Measurements from ENCODE around the gene ARSG. TPM values are rescaled to one million over a fixed set of nuclear protein-coding genes. Genes with fewer than 3 reads are reported as not detected.
"Not testable (repeated sequence)": the region's sequence is repeated elsewhere in the genome, so short reads cannot be mapped to it uniquely, and the experiment has no call there.

Gene ARSG
- total RNA-seq, 1 donor, result 1.1 TPM

DNA sequence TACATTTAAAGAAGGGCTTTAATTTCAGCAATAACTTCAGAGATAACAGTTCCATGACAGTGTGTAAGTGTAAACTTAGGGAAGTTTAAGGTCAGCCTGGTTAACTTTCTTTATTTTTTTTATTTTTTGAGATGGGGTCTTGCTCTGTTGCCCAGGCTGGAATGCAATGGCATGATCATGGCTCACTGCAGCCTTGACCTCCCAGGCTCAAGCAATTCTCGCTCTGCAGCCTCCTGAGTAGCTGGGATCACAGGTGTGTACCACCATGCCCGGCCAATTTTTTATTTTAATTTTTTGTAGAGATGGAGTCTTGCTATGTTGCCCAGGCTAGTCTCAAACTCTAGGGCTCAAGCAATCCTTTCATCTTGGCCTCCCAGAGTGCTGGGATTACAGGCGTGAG, 15.0 kb upstream of the ARSG start:
- not testable (repeated sequence) for DNase-seq (ENCODE audit: low read depth in 2 of 3, low spot score in 2 of 3)

DNA sequence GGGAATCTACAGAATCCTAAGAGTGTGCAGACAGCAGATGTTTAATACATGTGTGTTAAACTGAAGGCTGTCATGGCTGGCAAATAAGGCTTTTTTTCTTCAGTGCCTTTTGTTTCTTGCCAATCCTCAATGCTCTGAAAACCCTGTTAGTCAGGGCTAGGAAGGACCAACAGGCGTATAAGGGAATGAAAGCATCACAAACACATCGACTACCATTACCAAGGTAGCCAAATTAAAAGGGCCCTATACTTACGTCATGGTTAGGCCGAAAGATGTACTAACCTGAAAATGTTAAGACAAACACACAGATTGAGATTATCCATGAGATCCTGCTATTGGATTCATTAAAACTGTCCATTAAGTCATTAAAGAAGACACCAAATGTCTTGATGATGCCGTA, 13.5 kb upstream of the ARSG start:
- DNase-seq (ENCODE audit: low read depth in 2 of 3, low spot score in 2 of 3), result no peak

DNA sequence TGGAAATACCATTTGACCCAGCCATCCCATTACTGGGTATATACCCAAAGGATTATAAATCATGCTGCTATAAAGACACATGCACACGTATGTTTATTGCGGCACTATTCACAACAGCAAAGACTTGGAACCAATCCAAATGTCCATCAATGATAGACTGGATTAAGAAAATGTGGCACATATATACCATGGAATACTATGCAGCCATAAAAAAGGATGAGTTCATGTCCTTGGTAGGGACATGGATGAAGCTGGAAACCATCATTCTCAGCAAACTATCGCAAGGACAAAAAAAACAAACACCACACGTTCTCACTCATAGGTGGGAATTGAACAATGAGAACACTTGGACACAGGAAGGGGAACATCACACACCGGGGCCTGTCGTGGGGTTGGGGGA, 9.3 kb upstream of the ARSG start:
- not testable (repeated sequence) for DNase-seq (ENCODE audit: low read depth in 2 of 3, low spot score in 2 of 3)

DNA sequence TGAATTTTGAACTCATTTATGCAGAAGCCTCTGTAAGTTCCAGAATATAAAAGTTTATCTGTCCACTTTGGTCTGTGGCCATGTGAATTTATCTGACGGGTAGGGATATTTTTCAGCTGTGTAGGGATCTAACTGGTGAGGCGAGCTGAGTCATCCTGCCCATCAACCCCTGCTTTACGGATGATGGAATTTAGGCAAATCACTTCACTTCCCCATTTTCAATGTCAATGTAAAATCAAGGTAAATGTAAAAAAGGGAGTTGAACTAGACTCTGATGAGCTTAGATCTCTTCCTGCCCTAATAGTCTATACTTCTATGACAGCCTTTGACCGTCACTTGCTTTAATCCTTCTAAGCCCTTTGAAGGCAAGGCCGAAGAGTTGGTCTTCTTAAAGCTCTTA, 2.9 kb upstream of the ARSG start:
- DNase-seq (ENCODE audit: low read depth in 2 of 3, low spot score in 2 of 3), result peak in 2 of 3 donors; percentile 67 to 74

DNA sequence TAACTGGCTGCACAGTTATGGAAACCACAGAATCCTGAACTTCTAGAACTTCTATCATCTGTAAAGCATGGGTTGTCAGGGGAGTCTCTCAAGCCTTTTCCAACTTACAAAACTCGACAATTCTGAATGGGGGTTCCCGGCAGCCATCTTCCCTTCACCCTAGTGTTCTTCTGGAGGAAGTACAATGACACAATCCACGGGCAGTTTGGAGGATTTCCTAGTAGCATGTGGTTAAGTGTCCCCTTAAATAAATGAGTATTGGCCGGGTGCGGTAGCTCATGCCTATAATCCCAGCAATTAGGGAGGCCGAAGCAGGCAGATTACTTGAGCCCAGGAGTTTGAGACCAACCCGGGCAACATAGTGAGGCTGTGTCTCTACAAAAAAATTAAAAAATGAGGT, 2.5 kb upstream of the ARSG start:
- peak in 2 of 3 donors; percentile 45 to 61 for DNase-seq (ENCODE audit: low read depth in 2 of 3, low spot score in 2 of 3)

DNA sequence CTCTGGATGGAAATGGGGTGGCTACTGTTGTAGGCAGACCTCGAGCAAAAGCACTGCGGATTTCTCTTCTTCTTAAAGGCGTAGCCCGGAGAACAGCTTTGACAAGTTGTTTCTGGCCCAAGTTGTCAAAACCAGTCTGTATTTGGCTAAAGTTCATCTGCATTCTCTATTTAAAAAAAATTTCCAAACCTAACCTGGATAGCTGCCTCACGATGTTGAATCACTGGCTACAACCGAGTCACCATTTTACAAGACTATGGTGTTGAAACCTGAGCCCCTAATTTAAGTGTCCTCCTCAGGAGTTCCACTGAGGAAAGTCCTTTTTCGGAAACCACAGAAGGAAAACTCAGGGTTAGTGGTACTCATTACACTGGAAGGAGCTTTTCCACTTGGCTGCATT, 1.8 kb upstream of the ARSG start:
- no peak for DNase-seq (ENCODE audit: low read depth in 2 of 3, low spot score in 2 of 3)

DNA sequence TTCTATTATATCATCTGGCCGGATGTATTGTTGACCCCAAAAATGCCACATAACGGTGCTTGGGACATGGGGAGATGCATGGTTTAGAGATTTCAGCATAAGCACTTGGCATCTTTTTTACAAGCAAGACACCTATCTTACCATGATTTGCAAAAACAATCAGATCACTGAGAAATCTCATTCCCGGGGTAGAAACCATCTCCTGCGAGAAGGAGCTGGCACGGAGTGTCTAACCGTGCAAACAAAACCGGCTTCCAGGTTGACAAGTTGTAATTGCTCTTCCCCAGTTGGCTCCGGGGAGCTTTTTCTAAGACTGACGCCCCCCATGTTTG, 1.4 kb upstream of the ARSG start:
- peak in 1 of 3 donors; percentile 13 for DNase-seq (ENCODE audit: low read depth in 2 of 3, low spot score in 2 of 3)

DNA sequence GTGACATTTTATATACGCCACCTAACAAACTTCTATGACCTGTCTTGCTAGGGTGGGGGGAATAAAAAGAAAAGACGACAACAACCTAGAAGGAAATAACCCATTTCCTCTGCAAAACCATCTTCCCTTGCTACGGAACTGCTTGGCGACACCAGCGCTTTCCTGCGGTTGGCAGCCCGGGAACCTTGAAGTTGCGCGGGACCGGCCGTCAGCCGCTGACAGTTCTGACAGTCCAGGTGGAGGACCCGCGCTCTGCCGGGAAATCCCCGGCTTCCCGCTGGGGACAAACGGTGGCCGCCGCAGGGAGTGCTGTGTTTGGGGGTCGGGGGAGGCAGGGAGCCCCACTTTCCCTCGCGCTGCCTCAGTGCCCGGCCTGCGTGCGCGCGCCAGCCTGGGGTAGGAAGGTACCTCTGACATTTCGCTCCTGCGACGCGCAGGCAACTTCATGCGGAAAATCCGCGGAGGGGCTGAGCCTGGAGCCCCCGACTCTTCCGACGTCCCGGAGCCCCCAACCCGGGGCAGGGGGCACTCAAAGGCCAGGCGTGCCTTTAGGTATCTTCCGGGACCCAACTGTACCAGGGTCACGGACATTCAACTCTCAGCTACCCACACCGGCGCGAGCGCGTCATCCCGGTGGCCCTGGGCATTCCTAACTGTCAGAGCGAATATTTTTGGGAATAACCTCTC, 884 bp upstream of the ARSG start:
- DNase-seq (ENCODE audit: low read depth in 2 of 3, low spot score in 2 of 3), result peak; percentile 28 to 46 (median 43)

DNA sequence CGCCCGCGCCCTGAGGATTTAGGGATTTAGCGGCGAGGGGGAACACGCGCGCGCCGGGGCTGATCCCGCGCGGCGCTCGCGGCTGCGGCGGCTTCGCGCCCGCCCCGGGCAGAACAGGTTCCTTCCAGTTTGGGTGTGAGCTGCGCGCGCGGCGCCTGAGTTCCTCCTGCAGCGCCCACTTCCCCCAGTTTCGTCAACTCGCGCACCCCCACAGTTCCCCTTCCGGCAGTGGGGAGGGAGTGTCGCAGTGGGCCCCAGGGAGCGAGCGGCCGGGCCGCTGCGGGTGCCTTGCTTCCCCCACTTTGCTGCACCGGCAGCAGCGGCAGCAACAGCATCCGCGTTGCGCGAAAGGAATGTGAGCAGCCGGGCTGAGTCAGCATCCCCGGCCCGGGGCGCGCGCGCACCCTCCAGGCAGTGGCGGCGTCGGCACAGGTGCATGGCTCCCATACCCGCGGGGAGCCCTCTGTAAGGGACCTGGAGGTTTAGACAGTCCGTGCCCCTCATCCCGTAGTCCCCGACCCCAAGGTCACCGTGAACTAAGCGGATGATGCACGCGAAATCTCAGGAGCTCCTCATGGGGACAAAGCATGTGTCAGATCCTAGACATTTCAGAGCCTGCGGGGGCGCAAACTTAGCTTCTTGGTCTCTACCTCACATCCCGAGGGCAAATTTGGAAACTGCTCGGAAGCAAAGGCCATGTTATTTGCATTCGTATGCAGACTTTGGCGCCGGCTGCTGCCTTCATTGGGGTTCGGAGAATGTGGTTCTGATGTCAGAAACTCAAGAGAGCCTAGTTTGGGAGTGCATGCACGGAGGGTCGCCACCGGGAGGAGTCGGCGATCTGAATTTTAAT, 767 bp downstream of the ARSG start:
- DNase-seq (ENCODE audit: low read depth in 2 of 3, low spot score in 2 of 3), result peak; percentile 88 to 93 (median 92)

DNA sequence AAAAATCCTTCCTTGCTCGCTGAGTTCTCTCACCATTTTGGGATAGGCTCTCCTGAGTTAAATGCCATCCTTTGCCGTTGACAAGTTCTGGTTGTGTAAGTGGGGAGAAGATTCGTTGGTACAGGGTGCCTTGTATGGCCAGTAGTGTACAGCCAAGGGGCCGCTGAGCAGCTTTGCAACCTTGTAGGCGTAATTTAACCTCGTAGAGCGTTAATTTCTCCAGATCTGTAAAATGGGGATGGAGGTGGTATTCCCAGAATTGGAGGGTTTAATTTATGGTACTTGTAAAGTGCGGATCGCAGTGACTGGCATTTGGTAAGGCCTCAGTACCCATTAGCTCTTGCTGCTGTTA, 1.4 kb downstream of the ARSG start:
- DNase-seq (ENCODE audit: low read depth in 2 of 3, low spot score in 2 of 3), result no peak

DNA sequence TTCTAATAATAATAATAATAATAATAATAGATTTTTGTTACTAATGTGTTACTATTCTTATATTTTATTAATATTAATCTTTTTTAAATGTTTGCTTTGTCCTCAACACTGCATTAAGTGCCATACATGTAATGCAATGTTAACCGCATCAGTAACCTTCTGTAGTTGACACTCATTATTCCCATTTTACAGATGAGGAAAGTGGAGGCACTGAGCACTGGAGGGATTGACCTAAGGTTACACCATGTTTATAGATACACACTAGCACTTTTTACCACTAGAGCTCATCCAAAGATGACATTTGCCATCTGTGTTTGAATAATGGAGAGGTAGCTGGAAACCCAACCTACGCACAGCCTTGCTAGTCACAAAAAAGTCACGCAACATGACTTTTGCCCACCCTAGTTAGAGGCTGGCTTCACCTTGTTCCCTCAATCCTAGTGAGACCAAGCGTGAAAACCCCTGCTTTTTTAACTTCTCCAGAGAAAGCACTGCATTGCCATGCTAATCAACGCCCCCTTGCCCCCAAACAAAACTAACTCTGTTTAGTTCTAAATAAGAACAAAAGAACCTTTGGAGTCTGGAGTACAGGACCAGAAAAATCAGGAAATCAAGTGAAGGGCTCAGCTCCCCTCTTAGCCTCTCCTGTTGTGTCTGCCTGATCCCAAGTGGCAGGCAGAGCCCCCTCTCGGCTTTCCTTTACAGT, 2.3 kb downstream of the ARSG start:
- no peak for DNase-seq (ENCODE audit: low read depth in 2 of 3, low spot score in 2 of 3)

DNA sequence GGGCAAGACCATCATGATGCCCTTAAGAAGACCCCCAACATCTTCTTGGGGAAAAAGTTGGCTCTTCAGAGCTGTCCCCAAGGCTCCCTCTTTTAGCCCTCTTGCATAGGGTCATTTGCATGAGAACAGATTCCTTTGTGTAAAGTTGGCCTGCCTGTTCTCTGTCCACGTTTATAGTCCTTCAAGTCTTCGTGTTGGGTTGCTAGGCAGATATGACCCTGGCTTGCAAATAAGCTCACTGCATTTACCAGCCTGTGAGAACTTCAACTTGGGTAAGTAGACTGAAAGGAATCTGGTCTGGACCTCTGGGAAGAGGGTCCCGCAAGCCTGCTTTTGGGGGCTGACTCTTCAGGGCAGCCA, 2.9 kb downstream of the ARSG start:
- DNase-seq (ENCODE audit: low read depth in 2 of 3, low spot score in 2 of 3), result no peak

DNA sequence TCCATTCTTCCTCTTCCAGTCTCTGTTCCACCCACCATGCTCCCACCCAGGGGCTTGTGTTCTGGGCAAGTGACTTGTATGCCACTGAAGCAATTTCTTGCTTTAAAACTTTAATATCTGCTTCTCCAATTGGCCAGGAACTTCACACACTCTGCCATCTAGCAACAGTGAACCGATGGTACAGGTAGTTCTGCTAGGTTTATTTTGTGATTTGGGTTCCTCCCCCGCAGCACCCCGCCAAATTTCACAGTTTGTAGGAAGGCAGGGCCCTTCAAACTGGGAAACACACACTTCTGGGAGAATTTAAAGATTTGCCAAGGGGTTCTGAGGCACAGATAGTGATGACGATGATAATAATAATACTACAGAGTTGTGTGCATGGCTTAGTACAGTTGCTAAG, 3.3 kb downstream of the ARSG start:
- no peak for DNase-seq (ENCODE audit: low read depth in 2 of 3, low spot score in 2 of 3)

DNA sequence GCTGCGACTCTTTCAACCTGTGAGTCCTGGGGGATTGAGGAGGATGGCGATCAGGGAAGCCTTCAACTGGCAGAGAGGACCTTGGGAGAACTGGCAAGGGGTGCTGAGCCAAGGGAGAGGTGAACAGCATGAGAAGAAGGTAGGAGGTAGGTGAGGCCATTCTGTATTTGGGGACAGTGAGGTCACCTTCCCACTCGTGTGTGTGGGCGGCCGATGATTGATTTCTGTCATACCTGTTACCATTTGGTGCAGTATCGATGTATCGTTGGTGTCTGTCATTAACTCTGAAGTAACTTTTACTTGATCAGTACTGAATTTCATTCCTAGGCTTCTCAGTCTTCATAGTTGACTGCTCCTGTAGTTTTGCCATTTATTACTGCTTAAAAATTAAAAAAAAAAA, 3.8 kb downstream of the ARSG start:
- no peak for DNase-seq (ENCODE audit: low read depth in 2 of 3, low spot score in 2 of 3)

DNA sequence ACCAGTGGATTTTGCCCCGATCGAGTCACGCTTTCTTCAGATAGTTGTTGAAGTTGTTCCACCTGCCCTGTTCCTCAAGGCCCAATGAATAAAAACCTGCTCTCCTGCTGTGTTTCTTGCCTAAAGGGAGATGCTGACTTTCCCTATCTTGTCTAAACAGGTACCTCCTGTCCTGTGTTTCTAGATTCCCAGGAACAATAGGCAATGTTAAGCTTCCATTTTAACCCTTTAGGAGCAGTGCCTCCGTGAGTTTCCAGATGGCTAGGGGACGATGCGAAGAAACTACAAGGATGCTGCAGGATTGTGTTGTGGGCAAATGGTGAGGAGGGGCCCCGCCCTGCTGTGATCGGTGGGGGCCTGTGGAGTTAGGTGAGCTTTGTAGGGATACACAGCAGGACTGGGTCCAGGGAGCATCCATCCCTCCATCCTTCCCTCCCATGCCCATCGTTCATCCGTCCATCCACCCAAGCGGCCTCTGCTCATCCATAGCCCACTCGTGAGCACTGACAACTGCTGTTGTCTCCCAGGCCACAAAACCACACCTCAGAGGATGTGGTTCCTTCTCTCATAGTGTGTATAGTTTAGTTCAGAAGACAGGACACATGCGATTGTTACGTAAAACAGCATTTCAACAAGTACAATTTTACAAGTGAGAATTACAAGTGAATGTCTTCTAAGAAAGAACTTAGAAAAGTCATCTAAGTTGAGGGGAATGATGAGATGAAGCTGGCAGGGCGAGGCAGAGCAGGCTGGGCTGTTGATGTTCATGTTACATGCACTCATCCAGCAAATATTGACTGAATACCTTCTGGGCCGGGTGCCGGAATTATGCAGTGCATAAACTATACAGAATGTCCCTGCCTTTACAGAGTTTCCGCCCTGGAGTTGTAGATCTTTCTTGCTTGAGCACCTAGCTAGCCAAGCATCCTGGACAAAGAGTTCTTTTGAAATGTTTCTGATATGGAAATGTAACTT, 5.2 kb downstream of the ARSG start:
- peak in 2 of 3 donors; percentile 16 to 55 for DNase-seq (ENCODE audit: low read depth in 2 of 3, low spot score in 2 of 3)

DNA sequence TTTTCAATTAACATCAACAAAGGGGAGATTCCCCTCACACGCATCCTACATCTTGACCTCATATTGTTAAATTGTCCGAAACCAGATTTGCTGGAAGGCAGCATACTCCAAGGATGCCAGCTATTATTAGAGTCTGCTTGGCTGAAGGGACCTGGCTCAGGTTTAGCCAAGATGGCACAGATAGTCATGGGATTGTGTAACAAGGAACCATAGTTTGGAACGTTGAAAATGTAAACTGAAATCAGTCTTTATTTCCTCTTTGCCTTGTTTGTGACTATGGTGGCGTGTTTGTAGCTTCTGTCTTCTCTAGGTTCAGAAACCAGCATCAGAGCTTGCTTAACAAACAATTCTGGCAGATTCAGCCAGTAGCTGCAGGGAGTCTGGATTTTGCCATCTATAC, 5.9 kb downstream of the ARSG start:
- DNase-seq (ENCODE audit: low read depth in 2 of 3, low spot score in 2 of 3), result no peak

DNA sequence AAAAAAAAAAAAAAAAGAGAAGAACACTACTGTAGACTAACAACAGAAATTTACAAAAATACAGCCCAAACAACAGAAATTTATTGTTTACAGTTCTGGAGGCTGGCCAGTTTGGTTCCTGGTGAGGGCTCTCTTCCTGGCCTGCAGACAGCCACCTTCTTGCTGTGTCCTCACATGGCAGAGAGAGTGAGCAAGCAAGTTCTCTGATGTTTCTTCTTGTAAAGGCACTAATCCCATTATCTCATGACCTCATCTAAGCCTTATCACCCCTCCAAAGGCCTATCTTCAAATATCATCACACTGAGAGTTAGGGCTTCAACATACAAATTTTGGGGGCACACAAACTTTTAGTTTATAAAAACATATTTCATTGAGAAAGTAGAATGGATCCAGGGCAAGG, 7.3 kb downstream of the ARSG start:
- no peak for DNase-seq (ENCODE audit: low read depth in 2 of 3, low spot score in 2 of 3)

DNA sequence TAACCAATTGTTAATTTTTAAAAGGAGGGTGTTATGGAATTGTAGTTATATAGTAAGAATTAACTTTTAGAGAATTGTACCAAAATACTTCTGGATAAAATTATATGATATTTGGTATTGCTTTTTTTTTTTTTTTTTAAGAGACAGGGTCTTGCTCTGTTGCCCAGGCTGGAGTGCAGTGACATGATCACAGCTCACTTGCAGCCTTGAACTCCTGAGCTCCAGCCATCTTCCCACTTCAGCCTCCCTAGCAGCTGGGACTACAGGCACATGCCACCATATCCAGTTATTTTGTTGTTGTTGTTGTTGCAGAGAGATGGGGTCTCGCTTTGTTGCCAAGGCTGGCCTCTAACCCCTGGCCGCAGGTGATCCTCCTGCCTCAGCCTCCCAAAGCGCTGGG, 8.5 kb downstream of the ARSG start:
- no peak for DNase-seq (ENCODE audit: low read depth in 2 of 3, low spot score in 2 of 3)

DNA sequence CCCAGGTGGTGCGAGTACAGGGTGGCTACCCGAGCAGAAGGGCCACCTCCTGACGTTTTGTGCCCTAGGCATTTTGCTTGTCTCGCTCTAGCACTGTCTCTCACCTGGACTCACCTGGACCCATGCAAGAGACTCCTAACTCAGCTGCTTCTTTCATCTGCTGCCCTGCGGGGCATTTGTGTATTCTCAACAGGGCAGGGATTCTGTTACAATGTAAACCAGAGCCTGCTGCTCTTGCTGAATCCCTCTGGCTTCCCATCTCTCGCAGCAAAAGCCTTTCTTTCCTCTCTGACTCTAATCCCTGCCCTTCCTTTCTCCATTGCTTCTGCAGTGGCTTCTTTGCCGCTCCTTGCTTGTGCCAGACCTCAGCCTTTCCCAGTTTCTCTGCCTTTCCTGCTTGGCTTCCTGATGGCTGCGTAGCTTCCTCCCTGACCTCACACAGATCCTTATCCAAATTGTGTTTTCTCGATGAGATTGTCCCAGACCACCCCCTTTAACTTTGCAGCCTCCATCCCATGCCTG, 10.2 kb downstream of the ARSG start:
- DNase-seq (ENCODE audit: low read depth in 2 of 3, low spot score in 2 of 3), result no peak

DNA sequence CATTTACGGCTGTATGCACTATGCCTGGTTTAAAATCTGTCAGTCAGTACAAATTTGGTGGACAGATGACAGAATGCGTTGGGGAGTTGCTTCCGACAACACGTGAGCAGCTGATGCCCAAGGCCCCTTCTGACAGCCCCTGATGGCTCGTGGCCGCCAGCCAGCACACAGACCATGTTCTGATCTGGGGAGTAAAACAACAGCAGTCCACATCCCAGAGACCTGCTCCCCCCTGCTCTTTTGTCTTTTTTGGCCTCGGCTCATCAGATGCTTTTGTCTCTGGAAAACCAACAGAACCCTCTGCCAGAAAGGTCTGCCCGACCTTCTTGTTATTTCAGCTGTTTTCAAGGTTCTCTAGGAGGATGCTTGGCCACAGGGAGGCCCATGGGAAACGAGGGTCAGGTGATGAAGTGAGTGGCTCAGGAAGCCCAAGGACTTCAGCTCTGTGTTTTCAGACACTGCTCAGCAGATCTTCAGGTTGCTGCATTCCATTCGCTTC, 10.8 kb downstream of the ARSG start:
- DNase-seq (ENCODE audit: low read depth in 2 of 3, low spot score in 2 of 3), result no peak

Data from hematopoietic multipotent progenitor cell (in vitro differentiated cells).